Activated T-helper 17 cell treated with anti-CD3 and anti-CD28 coated beads, Interleukin-2, amount 50 U/mL, for 72 hours (primary cell): ENCODE measurements around the gene EDDM13. TPM values are rescaled to one million over a fixed set of nuclear protein-coding genes. Genes with fewer than 3 reads are reported as not detected.
"Not testable (repeated sequence)": the region's sequence is repeated elsewhere in the genome, so short reads cannot be mapped to it uniquely, and the experiment has no call there.

Source experiments
- ATAC-seq: fragments of 150-1000 bp; cut with Tn5 transposase; replicated peaks from 2 replicates; pipeline ENCODE4 v1.10.0; 2021; ENCODE audit warnings: mild to moderate bottlenecking, moderate library complexity
- H3K27ac Mint-ChIP-seq: one replicate; pipeline ENCODE4 v1.8.0; 2022; ENCODE audit warnings: mixed read lengths
- H3K27me3 Mint-ChIP-seq: one replicate; pipeline ENCODE4 v1.8.0; 2022; ENCODE audit warnings: mixed read lengths
- H3K36me3 Mint-ChIP-seq: one replicate; pipeline ENCODE4 v1.8.0; 2022; ENCODE audit warnings: low read depth, mild to moderate bottlenecking, mixed read lengths
- H3K4me1 Mint-ChIP-seq: one replicate; pipeline ENCODE4 v1.8.0; 2022; ENCODE audit warnings: mixed read lengths
- H3K4me3 Mint-ChIP-seq: one replicate; pipeline ENCODE4 v1.8.0; 2022; ENCODE audit warnings: mild to moderate bottlenecking, mixed read lengths
- H3K9me3 Mint-ChIP-seq: one replicate; pipeline ENCODE4 v1.8.0; 2022; ENCODE audit warnings: mixed read lengths
- total RNA-seq, 2 donors: library from RNA; stranded (reverse); gene quantifications; one replicate each; pipeline ENCODE4 v1.2.3, GENCODE V29; 2022

Gene EDDM13, protein sequence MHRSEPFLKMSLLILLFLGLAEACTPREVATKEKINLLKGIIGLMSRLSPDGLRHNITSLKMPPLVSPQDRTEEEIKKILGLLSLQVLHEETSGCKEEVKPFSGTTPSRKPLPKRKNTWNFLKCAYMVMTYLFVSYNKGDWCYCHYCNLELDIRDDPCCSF
- total RNA-seq: 1 to 10 TPM; 1.0 TPM

DNA sequence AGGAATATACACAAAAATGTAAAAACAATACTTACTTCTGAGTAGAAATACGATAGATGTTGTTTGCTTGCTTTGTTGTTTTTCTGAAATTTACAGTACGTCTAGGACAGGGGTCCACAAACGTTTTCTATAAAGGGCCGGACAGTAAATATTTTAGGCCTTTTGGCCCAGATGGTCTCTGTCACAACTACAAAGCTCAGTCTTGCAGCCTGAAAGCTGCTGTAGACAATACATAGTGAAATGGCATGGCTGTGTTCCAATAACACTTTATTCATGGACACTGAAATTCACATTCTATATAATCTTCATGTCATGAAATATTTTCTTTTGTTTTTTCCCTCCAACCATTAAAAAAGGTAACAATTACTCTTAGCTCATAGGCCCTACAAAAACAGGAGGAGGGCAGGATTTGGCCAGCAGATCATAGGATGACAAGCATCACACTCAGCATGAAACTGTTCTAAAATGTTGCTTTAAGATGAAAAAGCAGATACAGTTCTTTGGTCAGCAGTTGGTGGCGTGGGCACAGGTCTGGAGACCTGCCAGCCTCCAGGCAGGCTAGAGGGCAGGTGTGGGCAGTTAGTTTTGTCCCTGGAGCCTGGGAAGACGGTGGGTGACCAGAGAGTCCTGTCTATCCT lies at the start of gene EDDM13:
EDDM13 (plus strand) TSS at position 588 of the 638 bp plus-strand sequence. CDS start 87 bp downstream, outside the sequence.
- Mint-ChIP-seq H3K9me3 (no peaks in the 10 kb centered on the region), H3K4me3 (no peak within 1 kb of the TSS), H3K27me3 (no peaks in the 10 kb centered on the region), H3K36me3 (no peaks in the 10 kb centered on the region), H3K4me1 (no peaks in the 10 kb centered on the region), H3K27ac (no peak within 1 kb of the TSS)
- ATAC-seq: no peak

DNA sequence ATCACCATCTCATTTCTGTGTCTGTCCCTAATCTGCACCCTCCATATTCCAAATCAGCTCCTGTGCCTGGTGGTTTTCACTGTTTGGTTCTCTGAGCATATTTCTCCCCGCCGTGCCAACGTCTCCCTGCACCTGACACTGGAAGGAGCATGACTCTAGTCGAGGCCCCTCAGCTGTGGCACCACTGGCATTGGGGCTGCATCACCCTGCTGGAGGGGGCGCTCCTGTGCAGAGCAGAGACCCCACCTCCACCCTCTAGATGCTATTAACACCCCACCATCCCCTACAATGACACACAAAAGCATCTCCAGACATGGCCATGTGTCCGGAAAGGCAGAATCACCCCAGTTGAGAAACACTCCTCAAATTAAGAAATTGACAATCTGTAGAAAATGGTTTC lies 49.6 kb upstream of the EDDM13 start:
- peaks cover 23% of the 10 kb centered on the region for H3K36me3 Mint-ChIP-seq
- H3K4me1 Mint-ChIP-seq: no peaks in the 10 kb centered on the region
- ATAC-seq: no peak
- H3K27ac Mint-ChIP-seq: no peak overlapping the region
- H3K4me3 Mint-ChIP-seq: no peak overlapping the region
- peaks cover 3% of the 10 kb centered on the region for H3K27me3 Mint-ChIP-seq
- no peaks in the 10 kb centered on the region for H3K9me3 Mint-ChIP-seq

DNA sequence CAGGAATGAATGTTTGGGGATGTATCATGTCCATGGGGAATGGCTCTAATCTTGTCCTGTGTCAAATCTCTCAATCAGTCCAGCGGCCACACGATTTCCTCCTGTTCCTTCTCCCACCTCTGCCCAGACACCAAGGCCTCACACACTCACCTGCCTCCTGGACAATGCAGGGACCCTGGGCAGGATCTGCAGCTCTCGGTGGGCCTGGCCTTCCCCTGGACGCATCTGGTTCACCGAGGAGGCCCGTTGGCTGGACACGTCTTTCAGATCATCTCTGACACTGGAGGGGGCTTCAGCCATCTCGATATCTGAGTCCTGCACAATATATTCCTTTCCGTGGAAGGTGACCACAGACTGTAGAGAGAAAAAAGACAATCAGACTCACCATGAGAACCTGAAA lies 49.1 kb upstream of the EDDM13 start:
- Mint-ChIP-seq H3K36me3 (peaks cover 23% of the 10 kb centered on the region), H3K27me3 (no peaks in the 10 kb centered on the region), H3K4me1 (no peaks in the 10 kb centered on the region), H3K27ac (no peak overlapping the region), H3K4me3 (no peak overlapping the region), H3K9me3 (no peaks in the 10 kb centered on the region)
- no peak for ATAC-seq

DNA sequence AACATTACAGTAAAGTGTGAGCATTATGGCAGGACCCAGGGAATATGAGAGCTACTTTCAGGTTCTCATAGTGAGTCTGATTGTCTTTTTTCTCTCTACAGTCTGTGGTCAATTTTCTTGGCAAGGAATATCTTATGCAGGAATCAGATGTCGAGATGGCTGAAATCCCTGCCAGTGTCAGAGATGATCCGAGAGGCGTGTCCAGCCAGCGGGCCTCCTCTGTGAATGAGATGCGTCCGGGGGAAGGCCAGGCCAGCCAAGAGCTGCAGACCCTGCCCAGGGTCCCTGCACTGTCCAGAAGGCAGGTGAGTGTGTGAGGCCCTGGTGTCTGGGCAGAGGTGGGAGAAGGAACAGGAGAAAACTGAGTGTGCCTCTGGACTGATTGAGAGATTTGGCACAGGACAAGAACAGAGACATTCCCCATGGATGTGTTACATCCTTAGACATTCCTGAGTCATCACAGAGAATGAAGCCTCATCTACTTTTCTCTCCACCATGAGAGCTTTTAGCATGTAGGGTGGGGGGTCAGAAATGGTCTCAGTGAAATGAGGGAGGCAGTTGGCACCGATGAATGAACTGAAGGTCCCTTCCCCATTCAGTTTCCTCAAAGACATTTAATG lies 27.3 kb upstream of the EDDM13 start:
- H3K36me3 Mint-ChIP-seq: no peaks in the 10 kb centered on the region
- no peaks in the 10 kb centered on the region for H3K4me1 Mint-ChIP-seq
- no peaks in the 10 kb centered on the region for H3K27me3 Mint-ChIP-seq
- no peak overlapping the region for H3K4me3 Mint-ChIP-seq
- no peak for ATAC-seq
- H3K27ac Mint-ChIP-seq: no peak overlapping the region
- no peaks in the 10 kb centered on the region for H3K9me3 Mint-ChIP-seq

DNA sequence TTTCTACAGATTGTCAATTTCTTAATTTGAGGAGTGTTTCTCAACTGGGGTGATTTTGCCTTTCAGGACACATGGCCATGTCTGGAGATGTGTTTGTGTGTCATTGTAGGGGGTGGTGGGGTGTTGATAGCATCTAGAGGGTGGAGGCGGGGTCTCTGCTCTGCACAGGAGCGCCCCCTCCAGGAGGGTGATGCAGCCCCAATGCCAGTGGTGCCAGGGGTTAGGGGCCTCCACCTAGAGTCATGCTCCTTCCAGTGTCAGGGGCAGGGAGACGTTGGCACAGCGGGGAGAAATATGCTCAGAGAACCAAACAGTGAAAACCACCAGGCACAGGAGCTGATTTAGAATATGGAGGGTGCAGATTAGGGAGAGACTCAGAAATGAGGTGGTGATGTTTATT lies 26.8 kb upstream of the EDDM13 start:
- not testable (repeated sequence) for H3K36me3 Mint-ChIP-seq, H3K4me3 Mint-ChIP-seq, H3K4me1 Mint-ChIP-seq, H3K27me3 Mint-ChIP-seq, H3K27ac Mint-ChIP-seq, ATAC-seq, H3K9me3 Mint-ChIP-seq

DNA sequence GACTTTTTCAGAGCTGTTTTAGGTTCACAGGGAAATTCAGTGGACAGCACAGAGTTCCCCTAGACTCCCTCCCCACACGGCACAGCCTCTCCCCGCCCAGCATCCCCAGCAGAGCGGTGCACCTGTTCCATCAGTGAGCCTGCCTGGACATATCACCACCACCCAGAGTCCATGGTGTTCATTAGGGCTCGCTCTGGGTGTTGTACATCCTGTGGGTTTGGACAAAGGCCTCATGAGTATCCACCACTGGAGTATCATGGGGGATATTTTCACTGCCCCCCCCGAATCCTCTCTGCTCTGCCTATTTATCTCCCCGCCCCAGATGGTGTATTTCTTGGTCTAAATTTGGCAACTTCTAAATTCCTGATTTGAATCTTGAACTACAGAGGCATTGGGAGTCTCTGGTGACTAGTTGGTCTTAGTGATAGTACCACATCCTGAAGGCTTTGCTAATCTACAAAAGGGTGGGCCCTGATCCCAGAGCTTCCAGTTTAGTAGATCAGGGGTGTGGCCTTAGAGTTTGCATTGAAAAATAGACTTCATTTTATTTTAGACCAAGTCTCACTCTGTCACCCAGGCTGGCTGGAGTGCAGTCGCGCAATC lies 23.7 kb upstream of the EDDM13 start:
- not testable (repeated sequence) for H3K4me1 Mint-ChIP-seq, H3K9me3 Mint-ChIP-seq, ATAC-seq, H3K36me3 Mint-ChIP-seq, H3K4me3 Mint-ChIP-seq, H3K27ac Mint-ChIP-seq, H3K27me3 Mint-ChIP-seq

DNA sequence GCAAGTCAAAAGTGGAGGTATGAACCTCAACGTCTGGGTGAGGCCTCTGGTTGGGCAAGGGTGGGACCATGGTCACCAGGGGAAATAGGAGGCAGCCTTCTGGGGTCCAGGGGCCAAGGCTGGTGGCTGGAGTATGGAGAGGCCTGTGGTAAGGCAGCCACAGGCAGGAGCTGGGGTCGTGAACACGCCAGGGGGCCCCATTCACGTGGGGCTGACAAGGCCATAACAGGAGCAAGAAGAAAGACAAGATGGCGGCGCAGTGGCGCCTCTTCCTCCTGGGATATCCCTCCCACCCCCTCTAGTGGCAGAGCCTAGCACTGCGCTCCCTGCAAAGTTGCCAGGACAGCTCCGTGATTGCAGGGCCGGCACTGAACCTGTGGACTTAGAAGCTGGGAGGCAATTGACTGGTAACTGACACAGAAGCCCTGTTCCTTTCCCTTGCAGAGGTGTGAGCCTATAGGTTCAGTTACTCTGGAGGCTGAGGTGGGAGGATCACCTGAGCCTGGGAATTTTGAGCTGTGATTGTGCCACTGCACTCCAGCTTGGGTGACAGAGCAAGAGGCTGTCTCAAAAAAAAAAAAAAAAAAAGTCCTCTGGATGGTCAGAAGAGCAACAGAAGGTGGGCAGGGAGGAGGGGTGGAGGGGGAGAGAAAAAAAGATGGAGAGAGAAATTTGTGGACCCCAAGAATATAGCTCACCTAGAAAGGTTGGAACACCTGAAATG lies 19.7 kb upstream of the EDDM13 start:
- Mint-ChIP-seq H3K27ac (peak overlapping the region; percentile 73), H3K36me3 (no peaks in the 10 kb centered on the region), H3K27me3 (no peaks in the 10 kb centered on the region), H3K9me3 (no peaks in the 10 kb centered on the region), H3K4me1 (peaks cover 4% of the 10 kb centered on the region), H3K4me3 (no peak overlapping the region)
- ATAC-seq: peak; percentile 79

DNA sequence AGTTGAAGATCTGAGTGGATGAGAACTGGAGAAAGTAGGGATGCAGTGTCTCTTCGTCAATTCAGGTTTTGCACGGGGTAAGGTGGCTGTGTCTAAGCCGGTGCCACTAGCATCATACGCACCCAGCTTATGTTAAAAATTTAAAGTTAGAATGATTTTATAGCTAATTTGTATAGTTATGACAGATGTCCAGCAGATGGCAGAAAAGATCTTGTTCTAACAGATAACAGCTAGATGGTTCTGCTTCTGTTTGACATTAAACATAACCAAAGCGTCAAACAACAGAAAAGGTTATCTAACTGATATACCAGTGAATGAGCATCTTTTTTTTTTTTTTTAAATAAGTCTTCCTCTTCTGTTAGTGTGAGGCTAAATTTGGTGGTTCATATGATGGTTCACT lies 18.8 kb upstream of the EDDM13 start:
- Mint-ChIP-seq H3K9me3 (no peaks in the 10 kb centered on the region), H3K27me3 (no peaks in the 10 kb centered on the region), H3K4me3 (no peak overlapping the region), H3K4me1 (peaks cover 4% of the 10 kb centered on the region), H3K27ac (no peak overlapping the region), H3K36me3 (no peaks in the 10 kb centered on the region)
- ATAC-seq: no peak

DNA sequence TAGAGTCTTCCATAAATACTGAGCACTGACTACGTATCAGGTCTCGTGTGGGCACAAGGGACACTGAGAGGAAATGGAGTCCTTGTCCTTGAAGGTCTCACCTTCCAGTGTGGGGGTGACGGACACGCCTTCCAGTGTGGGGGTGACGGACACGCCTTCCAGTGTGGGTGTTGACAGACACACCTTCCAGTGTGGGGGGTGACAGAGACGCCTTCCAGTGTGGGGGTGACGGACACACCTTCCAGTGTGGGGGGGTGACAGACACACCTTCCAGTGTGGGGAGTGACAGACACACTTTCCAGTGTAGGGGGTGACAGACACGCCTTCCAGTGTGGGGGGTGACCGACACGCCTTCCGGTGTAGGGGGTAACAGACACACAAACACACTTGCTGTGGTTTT lies 14.3 kb upstream of the EDDM13 start:
- Mint-ChIP-seq H3K9me3 (no peaks in the 10 kb centered on the region), H3K27me3 (no peaks in the 10 kb centered on the region), H3K36me3 (no peaks in the 10 kb centered on the region), H3K4me1 (peaks cover 4% of the 10 kb centered on the region), H3K27ac (no peak overlapping the region), H3K4me3 (no peak overlapping the region)
- ATAC-seq: no peak

DNA sequence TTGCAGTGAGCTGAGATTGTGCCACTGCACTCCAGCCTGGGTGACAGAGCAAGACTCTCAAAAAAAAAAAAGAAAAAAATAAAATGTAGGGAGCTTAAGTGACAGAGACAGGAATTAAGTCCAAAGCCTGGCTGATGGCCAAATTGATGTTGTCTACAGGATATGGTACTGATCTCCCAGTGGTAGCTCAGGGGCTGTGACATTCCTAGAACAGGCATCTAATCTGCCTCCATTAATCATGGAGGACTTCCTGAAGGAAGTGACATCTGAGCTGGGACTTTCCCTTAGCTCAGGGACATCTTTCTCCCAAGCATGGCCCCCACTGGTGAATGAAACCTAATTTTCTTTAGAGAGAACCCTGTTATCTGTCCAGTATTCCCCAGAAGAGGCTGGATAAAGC lies 11.4 kb upstream of the EDDM13 start:
- Mint-ChIP-seq H3K27me3 (no peaks in the 10 kb centered on the region), H3K36me3 (no peaks in the 10 kb centered on the region), H3K4me1 (no peaks in the 10 kb centered on the region), H3K4me3 (no peak overlapping the region), H3K27ac (no peak overlapping the region), H3K9me3 (no peaks in the 10 kb centered on the region)
- no peak for ATAC-seq

DNA sequence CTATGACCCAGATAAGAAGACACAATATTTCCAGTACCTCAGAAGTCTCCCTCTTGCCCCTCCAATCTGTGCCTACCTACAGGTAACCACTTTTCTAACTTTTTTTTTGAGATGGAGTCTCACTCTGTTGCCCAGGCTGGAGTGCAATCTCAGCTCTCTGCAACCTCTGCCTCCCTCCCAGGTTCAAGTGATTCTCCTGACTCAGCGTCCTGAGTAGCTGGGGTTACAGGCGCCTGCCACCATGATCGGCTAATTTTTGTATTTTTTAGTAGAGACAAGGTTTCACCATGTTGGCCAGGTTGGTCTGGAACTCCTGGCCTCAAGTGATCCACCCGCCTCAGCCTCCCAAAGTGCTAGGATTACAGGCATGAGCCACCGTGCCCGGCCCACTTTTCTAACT lies 10.6 kb upstream of the EDDM13 start:
- not testable (repeated sequence) for H3K4me3 Mint-ChIP-seq, H3K27ac Mint-ChIP-seq, H3K27me3 Mint-ChIP-seq

DNA sequence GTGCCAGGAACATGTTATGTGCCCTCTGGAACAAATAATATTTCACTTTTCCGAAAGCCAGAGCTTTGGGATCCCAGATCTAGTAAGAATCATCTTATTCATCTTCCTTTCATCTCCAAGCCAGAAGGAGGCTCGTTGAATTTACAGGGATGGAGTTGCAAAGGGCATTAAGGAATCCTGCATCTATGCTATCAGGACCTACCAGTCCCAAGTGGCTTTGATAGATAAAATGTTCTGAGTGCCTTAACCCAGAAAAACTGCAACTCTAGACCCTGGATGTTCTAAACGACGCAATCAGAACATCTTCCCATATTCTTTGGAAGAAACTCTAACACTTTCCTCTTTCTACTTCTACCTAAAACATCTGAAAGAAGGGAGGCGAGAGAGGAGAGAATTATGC lies 9.2 kb upstream of the EDDM13 start:
- Mint-ChIP-seq H3K9me3 (no peaks in the 10 kb centered on the region), H3K27ac (no peak overlapping the region), H3K4me3 (no peak overlapping the region), H3K27me3 (no peaks in the 10 kb centered on the region), H3K4me1 (no peaks in the 10 kb centered on the region), H3K36me3 (no peaks in the 10 kb centered on the region)
- ATAC-seq: no peak

More for the DNA sequence above, 10.6 kb upstream of the EDDM13 start:
- ATAC-seq, H3K4me1 Mint-ChIP-seq, H3K9me3 Mint-ChIP-seq, H3K36me3 Mint-ChIP-seq: not testable (repeated sequence)

DNA sequence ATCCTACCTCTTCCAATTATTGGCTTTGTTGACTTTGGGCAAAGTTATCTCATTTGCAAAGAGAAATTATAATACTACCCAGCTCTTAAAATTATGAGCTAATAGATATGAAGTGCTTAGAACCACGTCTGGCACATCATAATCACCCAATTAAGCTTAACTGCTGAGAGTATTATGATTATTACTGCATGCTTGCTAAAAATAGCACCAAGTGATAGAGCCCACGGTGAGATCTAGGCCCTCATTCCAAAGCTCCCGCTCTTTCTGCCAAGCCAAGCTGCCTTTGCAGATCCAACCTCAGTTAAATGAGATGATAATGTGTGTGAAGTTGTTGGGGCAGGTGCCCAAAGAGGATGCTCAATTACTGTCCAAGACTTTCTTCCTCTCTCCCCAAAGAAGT lies 6.5 kb upstream of the EDDM13 start:
- Mint-ChIP-seq H3K4me1 (no peaks in the 10 kb centered on the region), H3K9me3 (no peaks in the 10 kb centered on the region), H3K4me3 (no peak overlapping the region), H3K27me3 (no peaks in the 10 kb centered on the region), H3K36me3 (no peaks in the 10 kb centered on the region), H3K27ac (no peak overlapping the region)
- ATAC-seq: no peak

DNA sequence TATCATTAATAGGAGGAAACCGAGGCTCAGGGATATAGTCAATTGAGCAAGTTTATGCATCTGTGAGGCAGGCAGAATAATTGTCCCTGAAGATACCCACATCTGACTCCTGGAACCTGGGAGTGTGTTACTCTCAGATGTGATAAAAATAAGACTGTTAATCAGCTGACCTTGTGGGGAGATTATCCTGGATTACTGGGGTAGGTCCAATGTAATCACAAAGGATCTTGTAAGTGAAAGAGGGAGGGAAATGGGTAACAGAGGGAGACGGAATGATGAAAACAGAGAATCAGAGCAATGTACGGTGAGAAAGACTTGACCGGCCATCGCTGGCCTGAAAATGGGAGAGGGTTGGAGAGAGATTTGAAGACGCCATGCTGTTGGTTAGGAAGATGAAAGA lies 3.2 kb upstream of the EDDM13 start:
- ATAC-seq: no peak
- Mint-ChIP-seq H3K27me3 (no peaks in the 10 kb centered on the region), H3K9me3 (no peaks in the 10 kb centered on the region), H3K4me3 (no peak overlapping the region), H3K27ac (no peak overlapping the region), H3K4me1 (no peaks in the 10 kb centered on the region), H3K36me3 (no peaks in the 10 kb centered on the region)

DNA sequence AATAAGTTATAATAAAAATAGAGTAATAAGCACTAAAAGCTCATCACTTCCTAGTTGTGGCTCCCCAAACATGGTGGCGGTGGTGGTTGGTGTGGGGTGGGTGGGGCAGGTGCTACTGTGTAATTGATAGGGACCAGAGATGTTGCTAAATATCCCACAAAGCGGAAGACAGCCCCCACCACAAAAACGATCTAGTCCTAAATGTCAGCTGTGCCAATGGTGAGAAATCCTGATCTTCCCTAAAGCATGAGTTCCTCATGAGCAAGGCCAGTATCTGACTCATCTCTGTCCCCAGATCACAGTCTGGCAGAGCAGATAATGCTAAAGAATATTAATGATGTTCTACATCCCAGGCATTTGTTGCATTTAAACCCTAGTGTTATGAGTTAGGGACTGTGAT lies 1.9 kb upstream of the EDDM13 start:
- Mint-ChIP-seq H3K36me3 (no peaks in the 10 kb centered on the region), H3K4me3 (no peak overlapping the region), H3K4me1 (no peaks in the 10 kb centered on the region)

More for the DNA sequence above, 1.9 kb upstream of the EDDM13 start:
- Mint-ChIP-seq H3K27ac (no peak overlapping the region), H3K9me3 (no peaks in the 10 kb centered on the region), H3K27me3 (no peaks in the 10 kb centered on the region)
- no peak for ATAC-seq
